ENCODE results near the gene COX8C.

DNA sequence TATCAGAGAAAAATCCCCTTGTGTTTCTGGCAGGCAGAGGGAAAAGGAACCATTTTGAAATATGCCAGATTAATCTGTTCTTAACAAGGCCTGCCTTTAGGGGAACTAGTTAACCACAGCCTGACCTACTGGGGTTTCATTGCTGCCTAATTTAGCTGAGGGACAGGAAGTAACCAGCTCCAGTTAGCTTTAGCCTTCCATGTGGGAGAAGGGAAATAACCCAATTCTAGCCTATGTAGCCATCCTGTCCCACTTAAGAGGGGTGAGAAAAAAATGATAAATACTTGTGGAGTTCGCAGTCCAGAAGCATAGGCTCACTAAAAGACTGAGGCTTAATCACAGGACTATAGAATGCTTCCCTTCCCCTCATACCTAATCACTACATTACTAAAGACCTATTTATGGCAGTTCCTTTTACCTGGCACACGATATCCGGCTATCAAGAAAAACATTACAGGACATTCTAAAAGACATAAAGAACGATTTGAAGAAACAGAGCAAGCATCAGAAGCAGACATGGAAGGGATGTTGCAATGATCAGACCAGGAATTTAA, 22.8 kb downstream of the COX8C start:
- TF ChIP-seq, protein P1, sequence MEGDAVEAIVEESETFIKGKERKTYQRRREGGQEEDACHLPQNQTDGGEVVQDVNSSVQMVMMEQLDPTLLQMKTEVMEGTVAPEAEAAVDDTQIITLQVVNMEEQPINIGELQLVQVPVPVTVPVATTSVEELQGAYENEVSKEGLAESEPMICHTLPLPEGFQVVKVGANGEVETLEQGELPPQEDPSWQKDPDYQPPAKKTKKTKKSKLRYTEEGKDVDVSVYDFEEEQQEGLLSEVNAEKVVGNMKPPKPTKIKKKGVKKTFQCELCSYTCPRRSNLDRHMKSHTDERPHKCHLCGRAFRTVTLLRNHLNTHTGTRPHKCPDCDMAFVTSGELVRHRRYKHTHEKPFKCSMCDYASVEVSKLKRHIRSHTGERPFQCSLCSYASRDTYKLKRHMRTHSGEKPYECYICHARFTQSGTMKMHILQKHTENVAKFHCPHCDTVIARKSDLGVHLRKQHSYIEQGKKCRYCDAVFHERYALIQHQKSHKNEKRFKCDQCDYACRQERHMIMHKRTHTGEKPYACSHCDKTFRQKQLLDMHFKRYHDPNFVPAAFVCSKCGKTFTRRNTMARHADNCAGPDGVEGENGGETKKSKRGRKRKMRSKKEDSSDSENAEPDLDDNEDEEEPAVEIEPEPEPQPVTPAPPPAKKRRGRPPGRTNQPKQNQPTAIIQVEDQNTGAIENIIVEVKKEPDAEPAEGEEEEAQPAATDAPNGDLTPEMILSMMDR (IDR thresholded peaks at IDR 0.05), result no peak
- TF ChIP-seq POLR2A (IDR thresholded peaks at IDR 0.05), result no peak
